H1 (cell line): ENCODE results near the gene CCDC159. TPM values are rescaled to one million over a fixed set of nuclear protein-coding genes. Genes with fewer than 3 reads are reported as not detected.

Experiments used
- CTCF ChIA-PET: fragments of 300-600 bp; sonication (Branson Sonifier 250); formaldehyde crosslinking; loops from one replicate; lab custom pipeline; 2021; ENCODE audit not compliant: partially characterized antibody; lab: Charles Lee
- POLR2A ChIA-PET: fragments of 300-600 bp; sonication (Branson Sonifier 250); formaldehyde crosslinking; loops from one replicate; lab custom pipeline; 2021; ENCODE audit warnings: inconsistent platforms; ENCODE audit not compliant: partially characterized antibody; lab: Charles Lee
- DNase-seq, 2 experiments: peaks; one replicate each; pipeline versions ENCODE4 v3.0.0 to v3.0.0-alpha.2; 2010 to 2022; ENCODE audit warnings: low spot score in 2 of 2, low read depth in 1 of 2, mixed read lengths in 1 of 2
- FAIRE-seq: peaks from 2 replicates; lab custom pipeline; 2011; peaks lifted over from hg19 to GRCh38; lab: Jason Lieb, UNC
- H2AFZ ChIP-seq: 2 replicates; pipeline ENCODE4 v1.8.1; 2012; ENCODE audit warnings: low read length, inconsistent platforms
- H2AK5ac ChIP-seq: 2 replicates; pipeline ENCODE4 v1.6.1; 2013; ENCODE audit warnings: low read depth, low read length
- H2BK120ac ChIP-seq: replicated peaks from 2 replicates; pipeline ENCODE3; 2013; ENCODE audit warnings: low read depth, low read length, inconsistent platforms
- H2BK12ac ChIP-seq: 2 replicates; pipeline ENCODE4 v1.6.1; 2013; ENCODE audit warnings: low read depth, low read length
- H2BK15ac ChIP-seq: 2 replicates; pipeline ENCODE4 v1.6.1; 2013; ENCODE audit warnings: low read length
- H2BK20ac ChIP-seq: 2 replicates; pipeline ENCODE4 v1.6.1; 2013; ENCODE audit warnings: low read length
- H2BK5ac ChIP-seq: 2 replicates; pipeline ENCODE4 v1.6.1; 2013; ENCODE audit warnings: low read depth, low read length
- H3K14ac ChIP-seq: 2 replicates; pipeline ENCODE4 v1.6.1; 2013; ENCODE audit warnings: inconsistent platforms; ENCODE audit not compliant: insufficient read length
- H3K18ac ChIP-seq: 2 replicates; pipeline ENCODE4 v1.6.1; 2013; ENCODE audit warnings: low read length; ENCODE audit errors: extremely low read depth
- H3K23ac ChIP-seq: 2 replicates; pipeline ENCODE4 v1.6.1; 2013; ENCODE audit warnings: inconsistent platforms; ENCODE audit not compliant: insufficient read length
- H3K23me2 ChIP-seq: 2 replicates; pipeline ENCODE4 v1.6.1; 2013; ENCODE audit warnings: low read depth, low read length
- H3K27ac ChIP-seq: 2 replicates; pipeline ENCODE4 v1.6.1; 2011; ENCODE audit warnings: low read depth, low read length, inconsistent platforms
- H3K27me3 ChIP-seq, 4 experiments: replicated peaks in 1 of 4; 1 replicate in 1 of 4; 2 replicates in 3 of 4; pipeline versions ENCODE4 v1.6.1 to v1.8.1; 2011 to 2013; ENCODE audit warnings: low read length in 3 of 4, mild to moderate bottlenecking in 3 of 4, inconsistent platforms in 2 of 4, mixed read lengths in 2 of 4, moderate library complexity in 1 of 4; ENCODE audit not compliant: control insufficient read depth in 3 of 4, insufficient read depth in 3 of 4; ENCODE audit errors: extremely low read depth in 1 of 4
- H3K36me3 ChIP-seq, 4 experiments: 2 replicates each; pipeline versions ENCODE4 v1.6.1 to v1.8.1; 2011 to 2013; ENCODE audit warnings: mild to moderate bottlenecking in 4 of 4, low read length in 3 of 4, moderate library complexity in 2 of 4, control low read depth in 1 of 4, inconsistent platforms in 1 of 4; ENCODE audit not compliant: insufficient read depth in 4 of 4, control insufficient read depth in 2 of 4
- H3K4ac ChIP-seq: replicated peaks from 2 replicates; pipeline ENCODE3; 2013; ENCODE audit warnings: low read length, low read depth, mixed read lengths, inconsistent platforms; ENCODE audit not compliant: insufficient read length
- H3K4me1 ChIP-seq, 4 experiments: replicated peaks in 1 of 4; 1 replicate in 1 of 4; 2 replicates in 3 of 4; pipeline versions ENCODE4 v1.6.1 to v1.8.1; 2011 to 2013; ENCODE audit warnings: low read length in 3 of 4, inconsistent platforms in 2 of 4, mixed read lengths in 1 of 4; ENCODE audit not compliant: insufficient read depth in 4 of 4, control insufficient read depth in 3 of 4
- H3K4me2 ChIP-seq, 2 experiments: 2 replicates each; pipeline versions ENCODE4 v1.6.1 to v1.8.1; 2011 to 2013; ENCODE audit warnings: low read depth in 2 of 2, low read length in 2 of 2, control low read depth in 1 of 2, inconsistent platforms in 1 of 2, mild to moderate bottlenecking in 1 of 2; ENCODE audit not compliant: insufficient read depth in 1 of 2
- H3K4me3 ChIP-seq, 4 experiments: fragments of 200-600, 300-600 bp in 1 of 4; sonication (generic), shearing (Covaris generic), sonication (Bioruptor Twin) in 1 of 4; 2 replicates each; pipeline versions ENCODE4 v1.5.1 to v1.8.1; 2011 to 2016; ENCODE audit warnings: low read length in 4 of 4, low read depth in 3 of 4, control low read depth in 2 of 4, inconsistent platforms in 2 of 4, mild to moderate bottlenecking in 2 of 4, mixed read lengths in 1 of 4, moderate library complexity in 1 of 4; ENCODE audit not compliant: insufficient read depth in 2 of 4; ENCODE audit errors: extremely low read depth in 1 of 4
- H3K56ac ChIP-seq: replicated peaks from 2 replicates; pipeline ENCODE3; 2013; ENCODE audit warnings: low read depth, mild to moderate bottlenecking, mixed read lengths, low read length, inconsistent platforms; ENCODE audit not compliant: insufficient read length
- H3K79me1 ChIP-seq: 2 replicates; pipeline ENCODE4 v1.6.1; 2013; ENCODE audit warnings: low read depth, low read length, control low read depth
- H3K79me2 ChIP-seq, 2 experiments: 2 replicates each; pipeline versions ENCODE4 v1.6.1 to v1.8.1; 2012 to 2013; ENCODE audit warnings: low read length in 2 of 2, mild to moderate bottlenecking in 2 of 2, inconsistent platforms in 1 of 2; ENCODE audit not compliant: insufficient read depth in 2 of 2, control insufficient read depth in 1 of 2
- H3K9ac ChIP-seq, 4 experiments: replicated peaks in 1 of 4; 1 replicate in 1 of 4; 2 replicates in 3 of 4; pipeline versions ENCODE4 v1.6.1 to v1.8.1; 2011 to 2013; ENCODE audit warnings: low read depth in 3 of 4, low read length in 3 of 4, control low read depth in 2 of 4, mild to moderate bottlenecking in 2 of 4, moderate library complexity in 2 of 4, inconsistent platforms in 1 of 4; ENCODE audit errors: extremely low read depth in 1 of 4
- H3K9me3 ChIP-seq, 2 experiments: 2 replicates each; pipeline versions ENCODE4 v1.6.1 to v1.8.1; 2012 to 2013; ENCODE audit warnings: mild to moderate bottlenecking in 2 of 2, moderate library complexity in 2 of 2, control low read depth in 1 of 2, inconsistent platforms in 1 of 2, low read depth in 1 of 2, low read length in 1 of 2, mixed read lengths in 1 of 2; ENCODE audit not compliant: insufficient read depth in 2 of 2
- H4K20me1 ChIP-seq, 2 experiments: replicated peaks in 1 of 2; 2 replicates each; pipeline versions ENCODE3 to v1.8.1; 2011 to 2013; ENCODE audit warnings: inconsistent platforms in 2 of 2, low read length in 2 of 2, mild to moderate bottlenecking in 1 of 2; ENCODE audit not compliant: insufficient read depth in 2 of 2, control insufficient read depth in 1 of 2
- H4K5ac ChIP-seq: 2 replicates; pipeline ENCODE4 v1.6.1; 2013; ENCODE audit warnings: low read length, low read depth, mixed read lengths, inconsistent platforms; ENCODE audit not compliant: insufficient read length
- H4K8ac ChIP-seq: 2 replicates; pipeline ENCODE4 v1.8.0; 2013; ENCODE audit warnings: mild to moderate bottlenecking, moderate library complexity, low read length, inconsistent platforms; ENCODE audit not compliant: insufficient read depth; ENCODE audit errors: extremely low read depth
- H4K91ac ChIP-seq: replicated peaks from 2 replicates; pipeline ENCODE3; 2013; ENCODE audit warnings: low read length, mixed read lengths, inconsistent platforms; ENCODE audit not compliant: insufficient read length
- BACH1 ChIP-seq: IDR thresholded peaks from 2 replicates; pipeline ENCODE4 v1.6.1; 2012; ENCODE audit warnings: low read length, improper control_type of control experiment
- BRCA1 ChIP-seq: IDR thresholded peaks from 2 replicates; pipeline ENCODE4 v1.6.1; 2012; ENCODE audit warnings: low read depth, low read length, improper control_type of control experiment
- CTCF ChIP-seq, 3 experiments: IDR thresholded peaks; 1 replicate in 2 of 3; 2 replicates in 1 of 3; pipeline versions ENCODE4 v1.5.1 to v1.6.1; 2011; ENCODE audit warnings: low read length in 3 of 3, mild to moderate bottlenecking in 3 of 3, inconsistent platforms in 2 of 3, low read depth in 1 of 3, moderate library complexity in 1 of 3; ENCODE audit not compliant: insufficient read depth in 1 of 3; ENCODE audit errors: control extremely low read depth in 1 of 3
- GTF2F1 ChIP-seq: IDR thresholded peaks from 2 replicates; pipeline ENCODE4 v1.6.1; 2012; ENCODE audit warnings: low read depth, low read length, improper control_type of control experiment, borderline replicate concordance
- HDAC2 ChIP-seq, 2 experiments: fragments of 300-600 bp in 1 of 2; sonication (generic) in 1 of 2; IDR thresholded peaks; 2 replicates each; pipeline ENCODE4 v1.6.1; 2011 to 2012; ENCODE audit warnings: low read depth in 2 of 2, low read length in 2 of 2, mild to moderate bottlenecking in 2 of 2, moderate library complexity in 2 of 2, borderline replicate concordance in 1 of 2, inconsistent platforms in 1 of 2
- POLR2A ChIP-seq, 2 experiments: IDR thresholded peaks; 1 replicate in 1 of 2; 2 replicates in 1 of 2; pipeline ENCODE4 v1.6.1; 2011; ENCODE audit warnings: low read depth in 2 of 2, low read length in 2 of 2, mild to moderate bottlenecking in 2 of 2; ENCODE audit errors: control extremely low read depth in 1 of 2
- POLR2AphosphoS5 ChIP-seq: IDR thresholded peaks from 2 replicates; pipeline ENCODE4 v1.6.1; 2011; ENCODE audit warnings: low read depth, low read length
- RBBP5 ChIP-seq: IDR thresholded peaks from 2 replicates; pipeline ENCODE4 v1.7.1; 2012; ENCODE audit warnings: low read depth, mild to moderate bottlenecking, inconsistent platforms, low read length, moderate library complexity, borderline replicate concordance
- YY1 ChIP-seq: IDR thresholded peaks from 2 replicates; pipeline ENCODE4 v1.6.1; 2011; ENCODE audit warnings: low read depth, mild to moderate bottlenecking, low read length
- WGBS, 2 experiments: shearing (Covaris generic) in 1 of 2; methylation state at CpG; one replicate each; pipeline versions ENCODE4 v1.1.6 to v1.1.7; 2013 to 2015; ENCODE audit warnings: low lambda C conversion rate in 2 of 2, mixed read lengths in 2 of 2, inconsistent platforms in 1 of 2, low coverage in 1 of 2, missing lambda C conversion rate in 1 of 2; ENCODE audit not compliant: insufficient replicate concordance in 2 of 2, insufficient coverage in 1 of 2, insufficient read length in 1 of 2; ENCODE audit errors: extremely low coverage in 1 of 2, missing lambda C conversion rate in 1 of 2; 5-methylcytosine and 5-hydroxymethylcytosine counted together
- polyA plus RNA-seq, 7 experiments: library from polyadenylated mRNA; depleted of rRNA in 3 of 7; stranded (reverse) in 5 of 7; unstranded in 2 of 7; fragments of >200 nt in 5 of 7; fragments of 200-250 nt in 2 of 7; gene quantifications; 1 replicate in 5 of 7; 2 replicates in 1 of 7; 4 replicates in 1 of 7; pipeline versions ENCODE4 v1.2.1 to v1.2.3, GENCODE V29; 2011 to 2013; ENCODE audit warnings: missing spikeins in 2 of 7, mixed read lengths in 2 of 7
- total RNA-seq: library from RNA; stranded (reverse); fragmentation: NEBNext Ultra II Directional; extraction: Animal tissue kit (Norgen Biotek cat#: 25700); gene quantifications from 2 replicates; pipeline ENCODE4 v1.2.1, GENCODE V29; 2021

Gene CCDC159
- total and polyA plus RNA-seq, 2 of the 8 experiments (the other 6 are each of a cell fraction or from before 2014, with no cell fraction given): 4.0 to 5.4 TPM

DNA sequence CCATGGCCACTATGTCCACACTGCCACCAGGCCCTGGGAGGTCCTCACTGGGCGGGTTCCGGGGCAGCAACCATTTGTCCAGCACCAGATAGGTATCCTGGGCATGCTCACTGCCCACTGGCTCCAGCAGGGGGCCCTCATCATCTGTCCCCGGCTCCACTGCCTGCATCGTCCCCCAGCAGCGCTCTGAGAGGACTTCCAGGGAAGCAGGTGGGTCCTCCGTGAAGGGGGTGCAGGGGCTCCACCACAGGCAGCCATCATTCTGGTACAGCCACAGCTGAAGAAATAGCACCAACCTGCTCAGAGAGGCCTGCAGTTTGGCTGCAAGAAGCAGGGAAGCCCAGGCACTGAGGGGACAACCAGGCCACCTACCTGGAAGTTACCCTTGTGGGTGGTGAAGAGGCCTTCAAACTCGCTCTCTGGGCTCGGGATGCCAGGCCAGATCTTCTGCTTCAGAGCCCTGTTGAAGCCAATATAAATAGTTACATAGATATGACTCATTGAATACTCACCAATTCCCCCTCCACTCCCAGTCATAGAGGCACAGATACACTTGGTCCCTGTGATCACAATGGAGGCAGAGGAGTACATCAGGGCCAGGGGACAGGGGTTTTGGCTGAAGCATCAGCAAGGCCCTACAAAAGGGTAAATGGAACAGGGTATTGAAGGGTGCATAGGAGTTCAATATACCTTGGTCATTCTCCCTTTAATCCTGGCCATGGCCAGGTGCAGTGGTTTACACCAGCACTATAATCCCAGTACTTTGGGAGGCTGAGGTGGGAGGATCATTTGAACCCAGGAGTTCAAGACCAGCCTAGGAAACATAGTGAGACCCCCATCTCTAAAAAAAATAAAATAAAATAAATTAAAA lies 32.2 kb downstream of the CCDC159 start:
- Histone ChIP-seq H3K4me2 (no peak overlapping the region), H3K9ac (no peak overlapping the region), H3K4me3 (no peak overlapping the region), H3K4me1 (peaks cover 0 to 20% (median 13%) of the 10 kb centered on the region in 4 experiments; a peak in 6 of 7 replicates), H2BK15ac (peak overlapping the region; percentile 40; the same call in 1 of the 2 replicates), H3K14ac (no peak overlapping the region), H3K23me2 (peaks cover 27% of the 10 kb centered on the region), H2BK120ac (no peak overlapping the region), H4K91ac (no peak overlapping the region), H2AFZ (no peak overlapping the region), H3K79me2 (no peaks in the 10 kb centered on the region), H4K5ac (no peak overlapping the region), H3K79me1 (peaks cover 2% of the 10 kb centered on the region; the same call in 1 of the 2 replicates), H2BK20ac (no peak overlapping the region), H2AK5ac (no peak overlapping the region), H4K8ac (no peak overlapping the region), H4K20me1 (peaks cover 2 to 4% of the 10 kb centered on the region in 2 experiments), H3K56ac (no peak overlapping the region), H3K27me3 (no peaks in the 10 kb centered on the region), H2BK12ac (no peak overlapping the region), H3K9me3 (no peaks in the 10 kb centered on the region), H3K4ac (no peak overlapping the region), H3K18ac (no peak overlapping the region), H3K27ac (no peak overlapping the region), H3K36me3 (no peaks in the 10 kb centered on the region), H3K23ac (no peak overlapping the region), H2BK5ac (no peak overlapping the region)
- POLR2A ChIA-PET: interaction anchor here (0.5 to 2.6 kb wide), 4 partner anchors 9 to 127 kb away, joined by 3 to 9 read pairs (median 4); no protein-coding TSS in a partner anchor
- FAIRE-seq (no peak), DNase-seq (peak in 1 of 2 experiments; percentile 75)
- CTCF ChIA-PET: interaction anchor here (0.6 to 16.8 kb wide), 14 partner anchors 11 to 150 kb away, joined by 3 to 197 read pairs (median 5); partner anchors contain the start of genes CCDC159, ODAD3, PRKCSH and RGL3
- whole genome bisulfite sequencing, 2 experiments: 81% methylated on average over 8 of the region's 8 CpGs; no CpG with 5 or more reads in 1 of the 2 experiments
- TF ChIP-seq RBBP5: no peak
- TF ChIP-seq HDAC2 (IDR thresholded peaks at IDR 0.05; ENCODE audit: borderline replicate concordance in 1 of 2, low read depth in 2 of 2, low read length in 2 of 2): no peak
- TF ChIP-seq BRCA1: no peak
- 0 out of 3 replicates have a peak, but pooled peaks of 1 of the 2 experiments have one; percentile 20 for TF ChIP-seq POLR2A (IDR thresholded peaks at IDR 0.05; ENCODE audit: control extremely low read depth in 1 of 2, low read depth in 2 of 2, low read length in 2 of 2)
- TF ChIP-seq GTF2F1: no peak
- 0 out of 2 replicates have a peak, but pooled peaks have one; percentile 3 for TF ChIP-seq POLR2AphosphoS5
- no peak for TF ChIP-seq BACH1
- TF ChIP-seq YY1: peak; percentile 11; the same call in 1 of the 2 replicates
- peak; percentile 68 to 81 (median 71) for TF ChIP-seq CTCF (IDR thresholded peaks at IDR 0.05; ENCODE audit: control extremely low read depth in 1 of 3, insufficient read depth in 1 of 3, low read depth in 1 of 3, low read length in 3 of 3)
